ENCODE measurements around the gene EPB41L2.

The EPB41L2 gene

DNA sequence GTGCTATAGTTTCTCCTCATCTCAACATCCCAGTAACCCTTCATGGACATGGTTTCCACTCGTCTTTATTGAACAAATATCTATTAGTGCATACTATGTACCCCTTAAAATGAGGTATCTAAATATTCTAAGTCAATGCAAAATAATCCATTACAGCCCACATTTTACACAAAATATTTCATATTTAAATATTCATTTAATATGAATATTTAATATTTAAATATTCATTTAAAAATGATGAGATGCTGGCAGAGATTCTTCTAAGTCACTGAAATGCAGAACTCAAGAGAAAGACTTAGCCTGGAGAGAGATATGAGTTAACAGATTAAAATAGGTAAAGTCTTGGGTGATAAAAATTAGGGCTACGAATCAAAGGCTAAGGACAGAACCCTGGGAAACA is 17.9 kb downstream of the EPB41L2 start:
- Histone ChIP-seq H3K9me3 (ENCODE audit: control insufficient read depth, insufficient read depth, low read length) (no peaks in the 10 kb centered on the region), H3K4me3 (ENCODE audit: low read depth, low read length) (no peak overlapping the region), H3K4me1 (ENCODE audit: control insufficient read depth, insufficient read depth, low read length) (no peaks in the 10 kb centered on the region), H3K9ac (ENCODE audit: low read depth, low read length) (no peak overlapping the region), H3K36me3 (ENCODE audit: control insufficient read depth, insufficient read depth, low read length) (no peaks in the 10 kb centered on the region), H3K27me3 (ENCODE audit: control insufficient read depth, insufficient read depth, low read length) (no peaks in the 10 kb centered on the region)

DNA sequence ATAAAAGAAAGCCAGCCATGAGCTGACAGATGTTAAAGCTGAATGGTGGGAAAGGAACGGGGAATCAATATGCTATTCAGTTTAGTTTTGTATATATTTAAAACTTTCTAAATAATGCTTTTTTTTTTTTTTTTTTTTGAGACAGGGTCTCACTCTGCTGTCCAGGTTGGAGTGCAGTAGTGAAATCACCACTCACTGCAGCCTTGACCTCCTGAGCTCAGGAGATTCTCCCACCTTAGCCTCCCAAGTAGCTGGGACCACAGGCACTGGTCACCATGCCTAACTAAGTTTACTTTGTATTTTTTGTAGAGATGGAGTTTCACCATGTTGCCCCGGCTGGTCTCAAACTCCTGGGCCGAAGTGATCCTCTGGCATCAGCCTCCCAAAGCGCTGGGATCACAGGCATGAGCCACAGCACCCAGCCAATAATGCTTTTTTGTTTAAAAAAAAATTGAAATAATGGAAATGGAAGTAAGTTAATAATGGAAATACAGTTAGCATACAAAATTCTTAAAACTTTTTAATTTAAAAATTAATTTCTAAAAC is 19.1 kb downstream of the EPB41L2 start:
- no peaks in the 10 kb centered on the region for H3K9me3 ChIP-seq (ENCODE audit: control insufficient read depth, insufficient read depth, low read length)
- H3K9ac ChIP-seq (ENCODE audit: low read depth, low read length) = no peak overlapping the region
- no peaks in the 10 kb centered on the region for H3K36me3 ChIP-seq (ENCODE audit: control insufficient read depth, insufficient read depth, low read length)
- no peaks in the 10 kb centered on the region for H3K27me3 ChIP-seq (ENCODE audit: control insufficient read depth, insufficient read depth, low read length)
- H3K4me1 ChIP-seq (ENCODE audit: control insufficient read depth, insufficient read depth, low read length) = no peaks in the 10 kb centered on the region
- H3K4me3 ChIP-seq (ENCODE audit: low read depth, low read length) = no peak overlapping the region

DNA sequence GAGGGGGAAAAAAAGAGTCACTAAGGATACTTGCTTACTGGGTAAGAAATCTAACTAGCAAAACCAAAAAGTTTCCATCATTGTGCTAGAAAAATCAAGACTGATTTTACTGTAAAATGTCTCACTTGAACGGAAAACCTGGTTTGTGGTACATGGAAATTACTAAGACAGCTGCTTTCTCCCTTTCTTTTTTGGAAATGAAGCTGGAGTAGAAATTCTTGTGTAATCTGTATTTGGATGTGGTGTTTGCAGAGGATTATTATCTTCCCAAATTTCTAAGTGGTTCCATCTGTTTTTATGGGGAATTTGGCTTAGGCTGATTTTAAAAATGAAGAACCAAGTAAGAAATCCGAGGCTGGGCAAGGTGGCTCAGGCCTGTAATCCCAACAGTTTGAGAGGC is 20.4 kb downstream of the EPB41L2 start:
- H3K9me3 ChIP-seq (ENCODE audit: control insufficient read depth, insufficient read depth, low read length) = no peaks in the 10 kb centered on the region
- no peak overlapping the region for H3K9ac ChIP-seq (ENCODE audit: low read depth, low read length)
- no peak overlapping the region for H3K4me3 ChIP-seq (ENCODE audit: low read depth, low read length)
- H3K4me1 ChIP-seq (ENCODE audit: control insufficient read depth, insufficient read depth, low read length) = no peaks in the 10 kb centered on the region
- no peaks in the 10 kb centered on the region for H3K27me3 ChIP-seq (ENCODE audit: control insufficient read depth, insufficient read depth, low read length)
- H3K36me3 ChIP-seq (ENCODE audit: control insufficient read depth, insufficient read depth, low read length) = no peaks in the 10 kb centered on the region

DNA sequence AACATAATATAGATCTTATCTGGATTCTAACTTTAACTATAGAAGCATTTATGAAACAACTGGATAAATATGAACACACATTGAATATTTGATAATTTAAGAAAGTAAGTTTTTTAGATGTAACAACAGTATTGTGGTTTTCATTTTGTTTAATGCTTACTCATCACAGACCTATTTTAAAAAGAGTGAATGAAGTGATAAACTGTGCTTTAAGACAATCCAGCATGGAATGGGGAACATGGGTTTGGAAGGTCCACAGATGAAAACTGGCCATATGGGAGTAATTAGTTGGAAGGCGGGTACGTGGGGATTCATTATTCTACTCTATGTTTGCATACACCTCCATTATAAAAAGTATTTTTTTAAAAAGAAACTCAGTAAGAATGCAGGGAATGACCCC is 21.2 kb downstream of the EPB41L2 start:
- H3K9me3 ChIP-seq (ENCODE audit: control insufficient read depth, insufficient read depth, low read length) = no peaks in the 10 kb centered on the region
- no peak overlapping the region for H3K9ac ChIP-seq (ENCODE audit: low read depth, low read length)
- no peak overlapping the region for H3K4me3 ChIP-seq (ENCODE audit: low read depth, low read length)
- no peaks in the 10 kb centered on the region for H3K36me3 ChIP-seq (ENCODE audit: control insufficient read depth, insufficient read depth, low read length)
- no peaks in the 10 kb centered on the region for H3K27me3 ChIP-seq (ENCODE audit: control insufficient read depth, insufficient read depth, low read length)
- H3K4me1 ChIP-seq (ENCODE audit: control insufficient read depth, insufficient read depth, low read length) = no peaks in the 10 kb centered on the region

DNA sequence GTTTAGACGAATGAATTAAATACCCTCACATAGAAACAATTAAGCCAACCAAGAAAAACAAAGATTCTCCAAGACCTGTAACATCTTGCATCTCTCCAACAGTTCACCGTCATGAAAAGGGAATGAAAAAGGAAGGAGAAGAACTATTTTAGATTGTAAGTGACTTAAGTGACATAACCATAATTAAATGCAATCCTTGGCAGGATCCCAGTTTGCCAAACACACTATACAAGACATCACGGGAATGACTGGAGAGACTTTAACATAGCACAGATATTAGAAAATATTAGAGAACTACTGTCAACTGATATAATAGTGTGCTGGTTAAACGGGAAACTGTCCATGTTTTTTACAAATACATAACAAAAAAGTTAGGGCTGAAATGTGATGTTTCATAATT is 22.2 kb downstream of the EPB41L2 start:
- Histone ChIP-seq H3K9me3 (ENCODE audit: control insufficient read depth, insufficient read depth, low read length) (no peaks in the 10 kb centered on the region), H3K36me3 (ENCODE audit: control insufficient read depth, insufficient read depth, low read length) (no peaks in the 10 kb centered on the region), H3K4me3 (ENCODE audit: low read depth, low read length) (no peak overlapping the region), H3K27me3 (ENCODE audit: control insufficient read depth, insufficient read depth, low read length) (no peaks in the 10 kb centered on the region), H3K9ac (ENCODE audit: low read depth, low read length) (no peak overlapping the region), H3K4me1 (ENCODE audit: control insufficient read depth, insufficient read depth, low read length) (no peaks in the 10 kb centered on the region)

DNA sequence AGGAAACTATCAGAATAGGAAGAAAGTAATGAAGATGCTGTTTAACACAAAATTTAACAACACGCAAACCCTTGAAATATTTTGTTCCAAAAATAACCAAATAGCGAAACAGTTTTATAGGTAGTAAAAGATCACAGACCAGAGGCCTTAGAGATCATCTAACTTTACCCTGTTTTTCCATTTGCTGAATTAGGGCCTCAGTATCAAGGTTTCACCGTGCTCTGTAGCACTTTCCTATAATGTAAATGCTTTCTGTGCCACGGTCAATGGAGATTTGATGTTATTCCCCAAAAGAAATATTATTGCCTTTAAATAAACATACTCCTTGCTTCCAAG is 23.7 kb downstream of the EPB41L2 start:
- no peaks in the 10 kb centered on the region for H3K27me3 ChIP-seq (ENCODE audit: control insufficient read depth, insufficient read depth, low read length)
- H3K36me3 ChIP-seq (ENCODE audit: control insufficient read depth, insufficient read depth, low read length) = no peaks in the 10 kb centered on the region
- no peaks in the 10 kb centered on the region for H3K9me3 ChIP-seq (ENCODE audit: control insufficient read depth, insufficient read depth, low read length)
- no peak overlapping the region for H3K4me3 ChIP-seq (ENCODE audit: low read depth, low read length)
- no peaks in the 10 kb centered on the region for H3K4me1 ChIP-seq (ENCODE audit: control insufficient read depth, insufficient read depth, low read length)
- H3K9ac ChIP-seq (ENCODE audit: low read depth, low read length) = no peak overlapping the region

DNA sequence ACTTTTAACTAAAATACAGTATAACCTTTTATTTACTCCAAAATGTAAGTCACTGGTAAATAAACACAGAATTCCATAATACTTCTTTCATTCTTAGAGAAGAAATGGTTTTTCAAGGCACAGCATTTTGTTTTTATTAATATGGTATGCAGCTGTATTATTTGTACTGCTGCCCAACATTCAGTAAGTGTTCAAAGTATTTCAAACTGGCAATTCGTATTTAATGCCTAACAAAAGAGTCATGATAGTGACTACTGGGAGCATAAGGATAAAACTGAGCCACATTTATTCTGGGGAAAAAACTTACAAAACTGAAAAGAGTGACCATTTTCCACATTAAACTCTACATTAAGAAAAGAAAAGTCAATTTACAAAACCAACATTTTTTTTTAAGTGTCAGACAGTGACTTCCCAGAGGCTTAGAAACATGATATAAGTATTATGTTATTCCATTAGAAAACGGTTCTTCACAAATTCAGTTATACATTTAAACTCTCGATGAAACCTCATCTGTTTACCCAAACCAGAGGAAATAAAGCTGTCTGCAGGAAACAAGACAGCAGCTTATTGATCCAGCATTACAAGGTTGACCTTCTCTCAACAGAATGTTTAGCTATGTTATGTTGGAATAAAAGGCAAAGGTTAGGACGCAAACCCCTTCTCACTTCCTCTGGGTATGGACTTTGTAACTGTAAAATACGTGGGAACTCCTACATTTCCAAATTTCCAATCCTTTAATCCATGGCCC is 24.3 kb downstream of the EPB41L2 start:
- Histone ChIP-seq H3K27me3 (ENCODE audit: control insufficient read depth, insufficient read depth, low read length) (no peaks in the 10 kb centered on the region), H3K36me3 (ENCODE audit: control insufficient read depth, insufficient read depth, low read length) (no peaks in the 10 kb centered on the region), H3K4me3 (ENCODE audit: low read depth, low read length) (no peak overlapping the region), H3K9ac (ENCODE audit: low read depth, low read length) (no peak overlapping the region), H3K9me3 (ENCODE audit: control insufficient read depth, insufficient read depth, low read length) (no peaks in the 10 kb centered on the region), H3K4me1 (ENCODE audit: control insufficient read depth, insufficient read depth, low read length) (no peaks in the 10 kb centered on the region)

DNA sequence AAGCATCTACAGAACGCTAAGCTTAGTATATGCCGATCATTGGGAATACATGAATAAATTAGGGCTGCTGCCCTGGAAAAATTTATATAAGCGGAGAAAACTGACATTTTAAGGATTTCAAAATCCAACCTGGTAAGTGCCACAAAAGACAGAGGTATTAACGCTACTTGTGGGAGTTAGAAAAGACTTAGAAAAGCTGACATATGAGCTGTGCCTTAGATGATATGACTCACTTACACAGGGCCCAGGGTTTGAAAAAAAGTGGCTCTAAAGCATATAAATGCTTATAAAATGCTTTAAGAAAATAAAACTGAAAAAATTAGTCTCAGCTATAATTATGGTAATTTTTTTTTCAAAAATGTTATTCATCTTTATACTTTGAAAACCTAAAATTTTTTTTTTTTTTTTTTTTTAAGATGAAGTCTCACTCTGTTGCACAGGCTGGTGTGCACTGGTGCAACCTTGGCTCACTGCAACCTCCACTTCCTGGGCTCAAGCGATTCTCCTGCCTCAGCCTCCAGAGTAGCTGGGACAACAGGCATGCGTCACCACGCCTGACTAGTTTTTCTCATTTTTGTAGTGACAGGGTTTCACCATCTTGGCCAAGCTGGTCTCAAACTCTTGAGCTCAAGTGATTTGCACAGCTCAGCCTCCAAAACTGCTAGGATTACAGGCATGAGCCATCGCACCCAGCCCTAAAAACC is 25.7 kb downstream of the EPB41L2 start:
- H3K4me1 ChIP-seq (ENCODE audit: control insufficient read depth, insufficient read depth, low read length) = no peaks in the 10 kb centered on the region
- H3K27me3 ChIP-seq (ENCODE audit: control insufficient read depth, insufficient read depth, low read length) = no peaks in the 10 kb centered on the region
- H3K9me3 ChIP-seq (ENCODE audit: control insufficient read depth, insufficient read depth, low read length) = no peaks in the 10 kb centered on the region
- no peak overlapping the region for H3K4me3 ChIP-seq (ENCODE audit: low read depth, low read length)
- H3K36me3 ChIP-seq (ENCODE audit: control insufficient read depth, insufficient read depth, low read length) = no peaks in the 10 kb centered on the region
- no peak overlapping the region for H3K9ac ChIP-seq (ENCODE audit: low read depth, low read length)

DNA sequence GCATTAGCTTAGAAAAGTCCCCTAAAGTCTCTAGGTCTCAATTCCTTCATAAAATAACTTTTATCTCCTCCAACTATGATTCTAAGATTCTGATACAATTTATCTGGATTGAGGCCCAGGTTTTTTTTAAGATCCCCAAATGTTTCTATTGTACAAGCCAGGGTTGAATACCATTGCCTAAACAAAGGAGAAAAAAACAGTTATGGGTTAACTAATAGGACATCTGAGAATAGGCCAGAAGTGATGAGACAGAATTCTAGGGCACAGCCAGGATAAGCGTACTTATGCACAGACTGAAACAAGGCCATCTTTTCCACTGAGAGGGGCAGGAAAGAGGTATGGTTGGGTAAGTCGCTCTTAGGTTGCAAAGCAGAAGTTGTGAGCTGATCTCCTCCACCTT is 26.4 kb downstream of the EPB41L2 start:
- no peaks in the 10 kb centered on the region for H3K36me3 ChIP-seq (ENCODE audit: control insufficient read depth, insufficient read depth, low read length)
- no peak overlapping the region for H3K4me3 ChIP-seq (ENCODE audit: low read depth, low read length)
- H3K9ac ChIP-seq (ENCODE audit: low read depth, low read length) = no peak overlapping the region
- no peaks in the 10 kb centered on the region for H3K4me1 ChIP-seq (ENCODE audit: control insufficient read depth, insufficient read depth, low read length)
- H3K27me3 ChIP-seq (ENCODE audit: control insufficient read depth, insufficient read depth, low read length) = no peaks in the 10 kb centered on the region
- H3K9me3 ChIP-seq (ENCODE audit: control insufficient read depth, insufficient read depth, low read length) = no peaks in the 10 kb centered on the region

DNA sequence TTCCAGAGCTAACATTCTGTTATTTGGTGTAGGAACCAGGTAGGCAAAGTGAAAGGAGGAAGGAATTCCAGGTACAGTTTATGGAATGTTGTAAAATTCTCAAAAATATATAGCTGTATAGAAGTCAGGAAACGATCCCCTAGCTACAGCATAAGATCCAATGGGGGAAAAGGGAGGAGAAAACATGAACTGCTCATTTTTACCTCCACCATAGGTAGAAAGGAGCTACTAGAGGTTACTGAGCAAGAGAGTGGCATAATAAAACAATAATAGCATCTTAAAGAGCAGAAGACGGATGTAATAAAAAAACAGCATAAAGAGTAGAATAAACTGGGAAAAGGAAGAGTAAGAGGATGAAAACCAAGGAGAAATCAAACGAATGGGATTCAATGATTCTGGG is 26.9 kb downstream of the EPB41L2 start:
- H3K9me3 ChIP-seq (ENCODE audit: control insufficient read depth, insufficient read depth, low read length) = no peaks in the 10 kb centered on the region
- H3K27me3 ChIP-seq (ENCODE audit: control insufficient read depth, insufficient read depth, low read length) = no peaks in the 10 kb centered on the region
- no peak overlapping the region for H3K9ac ChIP-seq (ENCODE audit: low read depth, low read length)
- no peaks in the 10 kb centered on the region for H3K36me3 ChIP-seq (ENCODE audit: control insufficient read depth, insufficient read depth, low read length)
- no peaks in the 10 kb centered on the region for H3K4me1 ChIP-seq (ENCODE audit: control insufficient read depth, insufficient read depth, low read length)
- H3K4me3 ChIP-seq (ENCODE audit: low read depth, low read length) = no peak overlapping the region

DNA sequence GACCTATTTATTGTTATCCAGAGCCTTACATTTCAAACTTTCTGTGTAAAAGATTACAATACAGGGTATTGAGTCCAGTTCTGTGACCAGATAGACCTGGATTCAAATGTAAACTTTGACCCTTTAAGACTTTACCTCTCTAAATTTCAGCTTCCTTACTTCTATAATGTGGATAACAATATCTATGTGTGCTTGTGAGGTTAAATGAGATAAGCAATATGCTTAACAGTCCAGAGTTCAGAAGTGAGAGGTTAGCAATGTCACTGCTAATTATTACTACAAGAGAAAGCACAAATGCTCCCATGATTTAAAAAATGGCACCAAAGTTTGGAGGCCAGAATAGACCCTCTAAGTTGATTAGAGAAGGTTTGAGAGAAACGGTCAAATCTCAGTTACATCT is 27.5 kb downstream of the EPB41L2 start:
- Histone ChIP-seq H3K9me3 (ENCODE audit: control insufficient read depth, insufficient read depth, low read length) (no peaks in the 10 kb centered on the region), H3K4me3 (ENCODE audit: low read depth, low read length) (no peak overlapping the region), H3K36me3 (ENCODE audit: control insufficient read depth, insufficient read depth, low read length) (no peaks in the 10 kb centered on the region), H3K9ac (ENCODE audit: low read depth, low read length) (no peak overlapping the region), H3K27me3 (ENCODE audit: control insufficient read depth, insufficient read depth, low read length) (no peaks in the 10 kb centered on the region), H3K4me1 (ENCODE audit: control insufficient read depth, insufficient read depth, low read length) (no peaks in the 10 kb centered on the region)

DNA sequence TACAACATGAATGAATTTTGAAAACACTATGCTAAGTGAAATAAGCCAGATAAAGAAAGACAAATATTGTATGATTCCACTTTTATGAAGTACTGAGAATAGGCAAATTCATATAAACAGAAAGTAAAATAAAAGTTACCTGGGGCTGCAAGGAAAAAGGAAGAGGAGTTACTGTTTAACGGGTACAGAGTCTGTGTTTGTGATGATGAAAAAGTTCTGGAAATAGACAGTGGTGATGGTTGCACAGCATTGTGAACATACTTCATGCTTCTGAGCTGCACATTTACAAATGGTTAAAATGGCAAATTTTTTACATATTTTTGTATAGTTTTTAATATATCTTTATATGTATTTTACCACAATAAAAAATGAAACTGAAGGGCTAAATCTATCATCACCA is 29.4 kb downstream of the EPB41L2 start:
- Histone ChIP-seq H3K9ac (ENCODE audit: low read depth, low read length) (no peak overlapping the region), H3K4me1 (ENCODE audit: control insufficient read depth, insufficient read depth, low read length) (peaks cover 5% of the 10 kb centered on the region), H3K27me3 (ENCODE audit: control insufficient read depth, insufficient read depth, low read length) (no peaks in the 10 kb centered on the region), H3K36me3 (ENCODE audit: control insufficient read depth, insufficient read depth, low read length) (no peaks in the 10 kb centered on the region), H3K4me3 (ENCODE audit: low read depth, low read length) (no peak overlapping the region), H3K9me3 (ENCODE audit: control insufficient read depth, insufficient read depth, low read length) (no peaks in the 10 kb centered on the region)
